Stimulated activated CD4-positive, alpha-beta T cell treated with anti-CD3 and anti-CD28 coated beads, Interleukin-1b, Interleukin-23, amount 100 ng/mL, for 4 hours (primary cell): ENCODE data around the gene UVRAG.
"Not testable (repeated sequence)": the region's sequence is repeated elsewhere in the genome, so short reads cannot be mapped to it uniquely, and the experiment has no call there.

Experiments
- DNase-seq, 2 donors: peaks; one replicate each; pipeline ENCODE4 v3.0.0-alpha.2; 2020; ENCODE audit warnings: low read depth in 2 of 2

Gene UVRAG

DNA sequence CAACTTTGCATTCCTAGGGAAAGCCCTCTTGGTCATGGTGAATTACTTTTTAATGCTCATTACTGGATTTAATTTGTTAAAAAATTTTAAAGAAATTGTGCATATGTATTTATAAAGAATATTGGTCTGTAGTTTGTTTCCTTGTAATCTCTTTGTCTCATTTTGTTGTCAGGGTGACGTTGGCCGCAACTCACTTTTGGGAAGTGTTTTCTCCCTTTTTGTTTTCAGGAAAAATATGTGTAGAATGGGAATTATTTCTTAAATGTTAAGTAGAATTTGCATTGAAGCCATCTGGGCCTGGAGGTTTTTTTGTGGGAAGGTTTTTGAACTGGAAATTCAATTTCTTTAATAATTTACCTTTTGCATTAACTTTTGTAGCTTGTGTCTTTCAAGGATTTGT lies 149.1 kb downstream of the UVRAG start:
- DNase-seq: no peak

- no peak for DNase-seq
Measured at GRCh38 chr11:75966537-75967287, 151.7 kb downstream of the UVRAG start.

GRCh38 chr11:75968021-75968625 lies 153.1 kb downstream of the UVRAG start:
- DNase-seq: no peak

- DNase-seq: no peak
Measured at GRCh38 chr11:75969626-75970308, 154.8 kb downstream of the UVRAG start.

DNA sequence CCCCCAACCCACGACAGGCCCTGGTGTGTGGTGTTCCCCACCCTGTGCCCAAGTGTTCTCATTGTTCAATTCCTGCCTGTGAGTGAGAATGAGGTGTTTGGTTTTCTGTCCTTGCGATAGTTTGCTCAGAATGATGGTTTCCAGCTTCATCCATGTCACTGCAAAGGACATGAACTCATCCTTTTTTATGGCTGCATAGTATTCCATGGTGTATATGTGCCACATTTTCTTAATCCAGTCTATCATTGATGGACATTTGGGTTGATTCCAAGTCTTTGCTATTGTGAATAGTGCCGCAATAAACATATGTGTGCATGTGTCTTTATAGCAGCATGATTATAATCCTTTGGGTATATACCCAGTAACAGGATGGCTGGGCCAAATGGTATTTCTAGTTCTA lies 158.7 kb downstream of the UVRAG start:
- not testable (repeated sequence) for DNase-seq

GRCh38 chr11:75979075-75979474 lies 164.1 kb downstream of the UVRAG start:
- not testable (repeated sequence) for DNase-seq

DNA sequence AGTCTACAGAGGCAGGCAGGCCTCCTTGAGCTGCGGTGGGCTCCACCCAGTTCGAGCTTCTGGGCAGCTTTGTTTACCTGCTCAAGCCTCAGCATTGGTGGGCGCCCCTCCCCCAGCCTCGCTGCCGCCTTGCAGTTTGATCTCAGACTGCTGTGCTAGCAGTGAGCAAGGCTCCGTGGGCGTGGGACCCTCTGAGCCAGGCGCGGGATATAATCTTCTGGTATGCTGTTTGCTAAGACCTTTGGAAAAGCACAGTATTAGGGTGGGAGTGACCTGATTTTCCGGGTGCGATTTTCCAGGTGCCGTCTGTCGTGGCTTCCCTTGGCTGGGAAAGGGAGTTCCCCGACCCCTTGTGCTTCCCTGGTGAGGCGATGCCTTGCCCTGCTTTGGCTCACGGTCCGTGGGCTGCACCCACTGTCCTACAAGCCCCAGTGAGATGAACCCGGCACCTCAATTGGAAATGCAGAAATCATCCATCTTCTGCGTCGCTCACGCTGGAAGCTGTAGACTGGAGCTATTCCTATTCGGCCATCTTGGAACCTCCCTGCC lies 164.5 kb downstream of the UVRAG start:
- not testable (repeated sequence) for DNase-seq

- DNase-seq: no peak
Measured at GRCh38 chr11:75980031-75980430, 165.0 kb downstream of the UVRAG start.

GRCh38 chr11:75981546-75981945 lies 166.5 kb downstream of the UVRAG start:
- no peak for DNase-seq

GRCh38 chr11:75982309-75982708 lies 167.3 kb downstream of the UVRAG start:
- no peak for DNase-seq

DNA sequence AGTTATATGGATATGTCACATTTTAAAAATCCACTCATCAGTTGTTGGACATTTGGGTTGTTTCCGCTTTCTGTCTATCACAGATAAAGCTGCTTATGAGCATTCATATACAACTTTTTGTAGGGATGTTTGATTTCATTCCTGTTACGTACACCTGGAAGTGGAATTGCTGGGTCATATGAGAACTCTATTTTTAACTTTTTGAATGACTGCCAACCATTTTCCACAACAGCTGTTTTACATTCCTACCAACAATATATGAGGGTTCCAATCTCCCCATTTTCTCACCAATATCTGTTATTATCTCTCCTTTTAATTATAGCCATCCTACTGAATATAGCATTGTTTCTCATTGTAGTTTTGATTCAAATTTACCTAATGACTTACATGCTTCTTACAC lies 172.0 kb downstream of the UVRAG start:
- DNase-seq: no peak

- no peak for DNase-seq
Measured at GRCh38 chr11:75993126-75993525, 178.1 kb downstream of the UVRAG start.

- DNase-seq: no peak
Measured at GRCh38 chr11:75994616-75995015, 179.6 kb downstream of the UVRAG start.

DNA sequence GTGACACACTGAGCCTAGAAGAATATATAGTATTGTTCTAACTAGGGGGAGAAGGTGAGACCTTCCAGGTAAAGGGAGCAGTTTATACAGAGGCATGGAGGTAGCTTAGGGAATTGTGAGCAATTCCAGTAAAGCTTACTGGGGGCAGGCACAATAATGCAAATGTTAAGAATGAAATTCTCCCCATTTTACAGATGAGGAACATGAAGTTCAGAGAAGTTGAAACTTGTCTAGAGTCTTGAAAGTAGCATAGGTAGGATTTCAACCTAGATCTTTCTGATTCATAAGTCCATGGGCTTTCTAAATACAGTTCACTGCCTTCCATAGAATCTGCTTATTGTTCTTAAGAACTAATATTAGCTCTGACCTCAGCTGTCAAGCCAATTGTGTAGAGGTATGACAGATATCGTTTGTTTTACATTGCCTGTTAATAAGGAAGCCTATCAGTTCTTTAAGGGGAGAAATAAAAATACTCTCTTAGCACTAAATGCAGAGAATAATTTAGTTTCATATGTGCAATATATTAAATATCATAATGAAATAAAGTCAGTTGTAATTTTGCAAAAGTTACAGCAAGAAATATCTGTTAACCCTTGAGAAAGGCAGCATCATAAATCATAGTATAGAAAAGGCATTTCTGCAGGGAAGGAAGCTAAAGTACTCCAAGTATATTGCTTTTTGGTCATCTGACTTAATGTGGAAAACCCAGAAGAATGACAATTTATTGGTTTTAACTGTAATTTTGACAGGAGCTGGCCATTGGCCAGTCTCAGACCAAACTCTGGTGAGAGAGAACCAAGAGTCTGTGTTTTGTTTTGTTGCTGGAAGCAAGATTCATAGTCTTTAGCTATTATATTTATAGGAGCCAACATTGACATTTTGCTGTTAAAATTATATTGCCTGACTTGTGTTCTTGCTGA lies 181.8 kb downstream of the UVRAG start:
- DNase-seq: no peak

- DNase-seq: no peak
Measured at GRCh38 chr11:76004400-76004799, 189.4 kb downstream of the UVRAG start.

DNA sequence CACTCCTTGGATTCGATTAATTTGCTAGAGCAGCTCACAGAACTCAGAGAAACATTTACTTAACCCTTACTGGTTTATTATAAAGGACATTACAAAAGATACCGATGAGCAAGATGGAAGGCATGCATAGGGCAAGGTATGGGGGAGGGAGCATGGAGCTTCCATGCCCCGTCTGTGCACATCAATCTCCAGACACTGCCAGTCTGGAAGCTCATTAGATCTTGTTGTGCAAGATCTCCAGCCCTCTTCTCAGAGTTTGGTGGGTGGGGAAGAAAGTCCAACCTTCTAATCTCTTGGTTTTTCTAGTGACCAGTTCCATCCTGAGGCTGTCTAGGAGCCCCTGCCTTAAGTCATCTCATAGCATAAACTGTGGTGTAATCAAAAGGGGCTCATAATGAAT lies 190.7 kb downstream of the UVRAG start:
- DNase-seq: no peak

DNA sequence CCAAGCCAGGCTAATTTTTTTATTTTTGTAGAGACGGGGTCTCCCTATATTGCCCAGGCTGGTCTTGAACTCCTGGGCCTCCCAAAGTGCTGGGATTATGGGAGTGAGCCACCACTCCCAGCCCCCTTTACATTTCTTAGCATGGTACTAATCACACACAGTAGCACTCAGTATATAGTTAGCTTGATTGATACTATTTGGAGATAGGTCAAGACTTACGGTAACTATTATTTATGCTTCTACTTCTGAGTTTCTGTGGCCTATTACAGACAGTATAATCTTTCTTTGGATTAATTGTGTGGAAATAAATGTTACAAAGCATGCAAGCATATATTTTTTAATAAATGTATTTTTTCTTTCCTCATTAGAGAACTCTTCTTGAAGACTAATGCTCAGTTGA lies 192.2 kb downstream of the UVRAG start:
- no peak for DNase-seq

DNA sequence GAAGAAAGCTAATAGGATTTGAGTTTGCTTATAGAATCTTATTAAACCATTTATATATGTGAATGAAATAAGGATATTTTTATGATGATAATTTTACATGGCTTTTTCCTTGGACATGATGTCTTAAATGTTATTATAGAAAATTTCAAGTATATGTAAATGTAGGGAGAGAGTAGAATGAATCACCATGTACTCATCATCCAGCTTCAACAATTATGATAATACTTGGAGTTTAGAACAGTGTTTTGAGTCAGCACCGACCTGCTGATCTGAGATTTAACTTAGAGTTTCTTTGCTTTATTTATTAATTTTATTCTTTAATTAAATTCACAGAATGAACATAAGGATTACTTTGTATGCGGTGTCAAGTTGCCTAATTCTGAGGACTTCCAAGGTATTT lies 193.5 kb downstream of the UVRAG start:
- DNase-seq: no peak

- DNase-seq: no peak
Measured at GRCh38 chr11:76010051-76010450, 195.0 kb downstream of the UVRAG start.

- DNase-seq: no peak
Measured at GRCh38 chr11:76013526-76013925, 198.5 kb downstream of the UVRAG start.

DNA sequence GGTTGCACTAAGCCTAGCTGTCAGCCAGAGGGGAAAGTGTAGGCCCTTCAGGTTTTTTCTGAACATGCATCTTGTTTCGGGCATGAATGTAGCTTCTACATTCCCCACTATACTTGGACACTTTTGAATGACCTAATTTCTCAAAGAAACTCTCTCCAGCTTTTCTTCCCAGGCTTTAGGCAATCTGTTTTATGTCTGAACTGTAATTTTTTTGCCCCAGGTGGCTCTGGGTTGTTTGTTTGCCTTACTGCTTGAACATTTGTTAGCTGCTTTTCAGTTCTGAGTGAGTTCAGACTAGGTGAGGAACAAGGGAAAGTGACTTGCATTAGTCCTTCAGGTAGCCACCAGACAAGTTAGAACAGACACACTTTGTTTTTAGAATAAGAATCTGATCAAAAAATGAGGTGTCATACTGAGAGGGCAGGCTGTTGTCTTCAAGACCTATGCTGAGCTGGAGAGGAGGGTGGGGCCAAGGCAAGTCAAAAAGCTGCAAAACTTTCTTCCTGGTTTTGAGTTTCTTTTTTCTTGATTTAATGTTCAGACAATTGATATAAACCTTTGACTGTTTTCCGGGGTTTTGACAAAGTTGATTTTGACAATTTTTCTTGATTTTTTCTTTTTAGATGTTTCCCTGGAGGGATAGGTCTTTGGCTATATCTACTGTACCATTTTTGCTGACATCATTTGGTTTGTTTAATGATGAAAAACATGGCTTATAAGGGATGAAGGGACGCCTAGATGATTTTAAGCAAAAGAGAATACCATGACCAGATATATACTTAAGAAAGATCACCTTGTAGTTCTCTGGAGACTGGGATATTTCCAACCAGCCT lies 208.4 kb downstream of the UVRAG start:
- no peak for DNase-seq
